Measurements from ENCODE around the gene TEKTIP1. TPM values are rescaled to one million over a fixed set of nuclear protein-coding genes. Genes with fewer than 3 reads are reported as not detected.

TEKTIP1 gene
- polyA plus RNA-seq, 1 donor from 2014 or later = not detected

- Histone ChIP-seq H3F3A (ENCODE audit: insufficient read depth, low read length, poor library complexity, severe bottlenecking) (no peaks in the 10 kb centered on the region), H3K9me2 (ENCODE audit: insufficient read depth, low read length) (no peaks in the 10 kb centered on the region), H3K79me2 (replicated peaks; ENCODE audit: insufficient read depth, low read length) (peaks cover 8% of the 10 kb centered on the region), H3K36me3 (ENCODE audit: insufficient read depth, low read length) (no peaks in the 10 kb centered on the region), H3K4me3 (ENCODE audit: low read length) (no peak overlapping the region), H4K20me1 (ENCODE audit: insufficient read depth) (no peaks in the 10 kb centered on the region), H3K27me3 (ENCODE audit: insufficient read depth, low read depth, low read length) (no peaks in the 10 kb centered on the region), H3K9ac (ENCODE audit: low read length) (no peak overlapping the region), H3K27ac (ENCODE audit: low read length) (no peak overlapping the region), H2AFZ (ENCODE audit: low read depth, low read length) (no peak overlapping the region), H3K9me3 (ENCODE audit: low read length) (no peaks in the 10 kb centered on the region), H3K4me2 (ENCODE audit: low read length) (no peak overlapping the region)
- TF ChIP-seq RAD21 (conservative IDR thresholded peaks at IDR 0.05) (no peak), POLR2AphosphoS5 (IDR thresholded peaks at IDR 0.05) (no peak), REST (IDR thresholded peaks at IDR 0.05; ENCODE audit: borderline replicate concordance) (no peak), EP300 (conservative IDR thresholded peaks at IDR 0.05; ENCODE audit: poor library complexity, severe bottlenecking) (no peak), CTCF (IDR thresholded peaks at IDR 0.05; ENCODE audit: poor library complexity, severe bottlenecking) (no peak), TAF1 (IDR thresholded peaks at IDR 0.05; ENCODE audit: low read depth) (no peak), SMC3 (conservative IDR thresholded peaks at IDR 0.05; ENCODE audit: poor library complexity) (no peak), EZH2 (IDR thresholded peaks at IDR 0.05; ENCODE audit: borderline replicate concordance, insufficient read depth, low read length, poor library complexity, severe bottlenecking) (no peak), MXI1 (conservative IDR thresholded peaks at IDR 0.05; ENCODE audit: poor library complexity, severe bottlenecking) (no peak)
Observed at GRCh38 chr19:3494559-3494958, 44.4 kb upstream of the TEKTIP1 start.

DNA sequence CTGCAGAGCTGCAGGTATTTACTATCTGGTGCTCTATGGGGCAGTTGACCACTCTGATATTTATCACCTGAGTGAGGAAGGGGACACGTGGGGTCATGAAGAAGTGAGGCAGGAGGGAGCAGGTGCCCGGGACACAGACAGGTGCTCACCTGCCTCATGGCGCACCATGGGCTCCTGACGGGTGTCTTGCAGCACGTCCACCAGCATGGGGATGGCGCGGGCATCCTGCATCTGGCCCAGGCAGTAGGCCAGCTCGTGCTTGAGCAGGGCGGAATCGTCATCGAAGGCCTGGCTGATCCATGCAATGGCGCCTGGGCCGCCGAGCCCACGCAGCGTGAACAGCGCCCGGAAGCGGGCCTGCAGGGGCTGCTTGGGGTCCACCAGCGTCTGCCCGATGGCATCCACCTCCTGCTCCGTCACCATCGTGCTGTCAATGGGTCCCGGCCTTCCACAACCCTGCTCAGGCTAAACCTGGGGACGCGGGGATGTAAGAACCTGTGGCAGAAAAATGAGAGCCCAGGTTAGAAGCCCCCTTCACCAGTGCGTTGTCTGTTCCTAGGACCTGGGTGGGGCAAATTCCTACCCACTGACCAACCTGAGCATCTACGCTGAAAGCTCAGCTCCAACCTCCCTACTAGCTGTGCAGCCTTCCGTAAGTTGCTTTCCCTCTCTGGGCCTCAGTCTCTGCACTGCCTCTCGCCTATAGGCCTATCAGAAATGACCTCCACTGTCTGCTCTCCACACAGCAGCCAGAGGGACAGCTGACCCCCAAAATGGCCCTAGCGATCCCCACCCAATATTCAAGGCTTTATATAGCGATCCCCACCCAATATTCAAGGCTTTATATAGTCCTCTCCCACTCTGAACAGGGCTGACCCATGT, 42.3 kb upstream of the TEKTIP1 start:
- H3K27me3 ChIP-seq (ENCODE audit: insufficient read depth, low read depth, low read length) = no peaks in the 10 kb centered on the region
- H3K79me2 ChIP-seq (replicated peaks; ENCODE audit: insufficient read depth, low read length) = peaks cover 15% of the 10 kb centered on the region
- H2AFZ ChIP-seq (ENCODE audit: low read depth, low read length) = no peak overlapping the region
- H3K4me3 ChIP-seq (ENCODE audit: low read length) = no peak overlapping the region
- H3K9me2 ChIP-seq (ENCODE audit: insufficient read depth, low read length) = no peaks in the 10 kb centered on the region
- H3K9me3 ChIP-seq (ENCODE audit: low read length) = no peaks in the 10 kb centered on the region
- no peaks in the 10 kb centered on the region for H3F3A ChIP-seq (ENCODE audit: insufficient read depth, low read length, poor library complexity, severe bottlenecking)
- H3K36me3 ChIP-seq (ENCODE audit: insufficient read depth, low read length) = no peaks in the 10 kb centered on the region
- H3K4me2 ChIP-seq (ENCODE audit: low read length) = no peak overlapping the region
- H3K9ac ChIP-seq (ENCODE audit: low read length) = no peak overlapping the region
- H3K27ac ChIP-seq (ENCODE audit: low read length) = no peak overlapping the region
- no peaks in the 10 kb centered on the region for H4K20me1 ChIP-seq (ENCODE audit: insufficient read depth)
- no peak for TF ChIP-seq CTCF (IDR thresholded peaks at IDR 0.05; ENCODE audit: poor library complexity, severe bottlenecking)
- no peak for TF ChIP-seq EP300 (conservative IDR thresholded peaks at IDR 0.05; ENCODE audit: poor library complexity, severe bottlenecking)
- no peak for TF ChIP-seq RAD21 (conservative IDR thresholded peaks at IDR 0.05)
- TF ChIP-seq REST (IDR thresholded peaks at IDR 0.05; ENCODE audit: borderline replicate concordance) = no peak
- no peak for TF ChIP-seq SMC3 (conservative IDR thresholded peaks at IDR 0.05; ENCODE audit: poor library complexity)
- no peak for TF ChIP-seq POLR2AphosphoS5 (IDR thresholded peaks at IDR 0.05)
- no peak for TF ChIP-seq TAF1 (IDR thresholded peaks at IDR 0.05; ENCODE audit: low read depth)
- TF ChIP-seq MXI1 (conservative IDR thresholded peaks at IDR 0.05; ENCODE audit: poor library complexity, severe bottlenecking) = no peak
- TF ChIP-seq EZH2 (IDR thresholded peaks at IDR 0.05; ENCODE audit: borderline replicate concordance, insufficient read depth, low read length, poor library complexity, severe bottlenecking) = no peak

Data from neural cell (in vitro differentiated cells).